T-helper 2 cell treated with Interferon-gamma antibody and Interleukin-4, amounts not matched to agents 100 ng/mL and 5 ng/mL, for 36 hours (primary cell): ENCODE results near the gene FANCG. TPM values are rescaled to one million over a fixed set of nuclear protein-coding genes. Genes with fewer than 3 reads are reported as not detected.

Experiments used
- intact Hi-C: fragments of 100-400 bp; cut with micrococcal nuclease; formaldehyde crosslinking; loops from one replicate; pipeline ENCODE4 v1.15.1; 2023
- total RNA-seq: library from RNA; stranded (reverse); gene quantifications from 2 replicates; pipeline ENCODE4 v1.2.3, GENCODE V29; 2022

FANCG gene
- total RNA-seq: 112 and 118 TPM in 2 replicates

- intact Hi-C loops: loop anchor here (1.0 to 10.0 kb wide), 5 partner anchors 7 to 525 kb away; partner anchors contain the start of genes CCL27, PIGO, STOML2 and TESK1
These were observed at the start of gene FANCG for GRCh38 chr9:35079426-35080341. FANCG (minus strand) TSS chr9:35079942; CDS start chr9:35079524, 418 bp downstream.

DNA sequence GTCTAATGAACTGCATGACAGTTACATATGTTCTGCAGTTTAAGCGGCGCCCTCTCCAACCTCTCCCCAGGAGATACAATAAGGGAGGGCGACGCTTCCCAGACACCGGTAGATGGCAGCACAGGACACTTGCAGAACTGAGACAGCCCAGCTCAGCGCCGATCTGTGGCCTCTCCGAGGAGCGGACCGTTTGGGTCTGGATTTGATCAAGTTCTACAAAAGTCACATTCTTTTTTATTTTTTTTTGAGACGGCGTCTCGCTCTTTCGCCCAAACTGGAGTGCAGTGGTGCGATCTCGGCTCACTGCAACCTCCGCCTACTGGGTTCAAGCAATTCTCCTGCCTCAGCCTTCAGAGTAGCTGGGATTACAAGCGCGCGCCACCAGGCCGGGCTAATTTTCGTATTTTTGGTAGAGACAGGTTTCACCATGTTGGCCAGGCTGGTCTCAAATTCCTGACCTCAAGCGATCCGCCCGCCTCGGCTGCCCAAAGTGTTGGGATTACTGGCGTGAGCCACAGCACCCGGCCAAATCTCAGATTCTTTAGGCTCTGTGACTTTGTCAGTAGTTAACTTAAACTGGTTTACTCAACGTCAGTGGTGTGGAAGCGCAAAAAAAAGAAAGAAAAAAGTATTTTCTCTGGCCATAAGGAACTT is 37.3 kb upstream of the FANCG start:
- intact Hi-C loops: loop anchor here (1.0 to 5.0 kb wide), 14 partner anchors 14 to 630 kb away; partner anchors contain the start of genes CCDC107, DNAJB5, GBA2 and PIGO

DNA sequence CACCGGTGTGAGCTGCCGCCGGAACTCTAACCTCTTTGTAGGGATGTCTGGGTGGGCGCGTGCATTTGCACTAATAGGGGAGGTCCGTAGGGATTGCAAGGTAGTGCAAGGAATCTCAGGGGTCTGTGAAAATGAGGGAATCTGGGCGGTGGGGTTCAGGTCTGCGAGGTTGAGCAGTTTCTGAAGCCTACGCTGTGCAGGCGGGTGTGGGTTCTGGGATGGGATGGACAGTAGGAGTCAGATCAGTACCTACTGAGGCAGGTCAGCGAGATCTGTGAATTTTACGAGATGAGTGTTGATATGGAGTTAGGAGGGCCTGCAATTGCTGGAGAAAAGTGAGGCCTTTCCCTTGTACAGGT is 36.8 kb upstream of the FANCG start:
- intact Hi-C loops: loop anchor here (1.0 to 5.0 kb wide), 14 partner anchors 13 to 631 kb away; partner anchors contain the start of genes CCDC107, DNAJB5, GBA2 and PIGO

DNA sequence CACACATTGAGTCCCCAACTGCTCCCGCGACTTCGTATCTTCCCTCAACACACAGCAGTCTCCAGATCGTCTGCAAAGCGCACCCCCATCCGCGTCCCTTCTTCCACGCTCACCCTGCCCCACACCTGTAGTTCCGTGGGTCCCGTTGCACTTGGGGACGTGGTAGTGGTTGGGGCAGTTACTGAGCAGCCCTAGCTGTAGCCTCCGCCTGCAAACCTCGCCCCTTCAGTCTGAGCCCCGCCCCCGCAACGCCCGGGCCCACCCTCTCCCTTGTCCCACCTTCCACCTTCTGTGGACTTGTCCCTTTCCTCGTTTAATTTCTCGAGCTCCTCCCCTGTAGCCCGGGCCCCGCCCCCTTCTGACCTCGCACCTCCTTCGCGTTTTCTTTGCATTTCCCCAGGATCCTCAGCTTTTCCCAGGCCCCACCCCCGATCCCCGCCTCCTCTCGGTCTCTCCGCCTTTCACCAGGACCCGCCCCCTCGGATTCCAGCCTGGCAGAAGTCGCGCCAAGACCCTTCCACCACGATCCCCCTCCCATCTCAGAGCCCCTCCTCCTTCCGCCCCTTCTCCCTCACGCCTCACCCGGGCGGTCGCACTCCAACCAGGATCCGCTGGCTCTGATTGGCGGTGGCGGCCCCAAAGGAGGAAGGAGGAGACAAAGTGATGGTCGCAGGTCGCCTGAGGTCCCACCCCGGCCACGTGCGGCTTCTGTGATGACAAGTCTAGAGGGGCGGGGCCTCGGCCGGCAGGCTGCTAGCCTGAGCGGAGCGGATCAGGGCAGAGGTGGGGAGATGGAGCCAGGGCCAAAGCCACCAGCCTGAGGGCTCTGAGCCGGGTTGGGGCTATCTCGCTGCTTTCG is 36.2 kb upstream of the FANCG start, which contains the start of gene ATOSB:
Gene ATOSB, minus strand, starts transcription at position 183 of the 859 bp plus-strand sequence. CDS start 7,588 bp downstream, outside the sequence.
- intact Hi-C loops: loop anchor here (1.0 to 5.0 kb wide), 16 partner anchors 13 to 699 kb away; partner anchors contain the start of genes CCDC107, DNAJB5, GBA2 and HINT2

- intact Hi-C loops: loop anchor here (2.0 to 5.0 kb wide), 7 partner anchors 218 to 700 kb away; partner anchors contain the start of genes CCDC107, DNAI1, FAM219A and GBA2
These were observed 35.3 kb upstream of the FANCG start for GRCh38 chr9:35114840-35115628.

DNA sequence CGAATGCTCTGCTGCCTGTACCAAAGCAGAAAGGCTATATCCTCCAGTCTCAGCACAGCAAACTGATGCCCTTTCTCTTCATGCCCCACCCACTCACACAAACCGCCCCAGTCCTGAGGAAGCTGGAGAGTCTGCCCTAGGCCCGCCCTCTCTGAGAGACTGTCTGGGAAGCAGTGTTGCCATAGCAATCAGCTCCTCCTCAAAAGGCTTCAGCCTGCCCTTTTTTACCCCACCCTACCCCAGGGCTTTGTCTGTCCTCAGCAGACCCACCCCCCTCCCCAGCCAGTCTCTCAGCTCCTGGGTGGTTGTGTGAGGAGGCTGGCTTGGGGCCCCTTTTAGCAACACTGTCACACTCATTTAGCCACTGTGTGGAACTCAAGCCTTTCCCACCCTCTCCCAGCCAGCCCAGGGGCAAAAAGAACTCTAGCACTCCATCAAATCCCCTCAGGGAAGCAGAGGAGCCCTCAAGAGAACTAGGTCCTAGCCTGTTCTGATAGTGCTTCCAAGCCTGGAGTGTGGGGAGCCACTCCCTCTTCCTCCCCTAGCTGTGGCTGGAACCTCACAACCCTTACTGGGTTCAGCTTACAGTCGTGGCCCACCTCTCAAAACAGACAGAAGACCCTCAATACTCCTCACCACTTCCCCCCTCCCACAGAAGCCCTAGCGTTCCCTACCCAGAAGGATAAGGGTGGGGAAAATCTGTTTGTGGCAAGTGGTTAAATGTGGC is 34.5 kb upstream of the FANCG start:
- intact Hi-C loops: loop anchor here (2.0 to 5.0 kb wide), 3 partner anchors 617 to 701 kb away; partner anchors contain the start of genes DNAI1, FAM219A and HINT2

- intact Hi-C loops: loop anchor here (5.0 kb wide), 1 partner anchor 655 kb away; the partner anchor contains the start of genes DNAI1 and FAM219A
These were observed 32.7 kb upstream of the FANCG start for GRCh38 chr9:35112257-35113020.

DNA sequence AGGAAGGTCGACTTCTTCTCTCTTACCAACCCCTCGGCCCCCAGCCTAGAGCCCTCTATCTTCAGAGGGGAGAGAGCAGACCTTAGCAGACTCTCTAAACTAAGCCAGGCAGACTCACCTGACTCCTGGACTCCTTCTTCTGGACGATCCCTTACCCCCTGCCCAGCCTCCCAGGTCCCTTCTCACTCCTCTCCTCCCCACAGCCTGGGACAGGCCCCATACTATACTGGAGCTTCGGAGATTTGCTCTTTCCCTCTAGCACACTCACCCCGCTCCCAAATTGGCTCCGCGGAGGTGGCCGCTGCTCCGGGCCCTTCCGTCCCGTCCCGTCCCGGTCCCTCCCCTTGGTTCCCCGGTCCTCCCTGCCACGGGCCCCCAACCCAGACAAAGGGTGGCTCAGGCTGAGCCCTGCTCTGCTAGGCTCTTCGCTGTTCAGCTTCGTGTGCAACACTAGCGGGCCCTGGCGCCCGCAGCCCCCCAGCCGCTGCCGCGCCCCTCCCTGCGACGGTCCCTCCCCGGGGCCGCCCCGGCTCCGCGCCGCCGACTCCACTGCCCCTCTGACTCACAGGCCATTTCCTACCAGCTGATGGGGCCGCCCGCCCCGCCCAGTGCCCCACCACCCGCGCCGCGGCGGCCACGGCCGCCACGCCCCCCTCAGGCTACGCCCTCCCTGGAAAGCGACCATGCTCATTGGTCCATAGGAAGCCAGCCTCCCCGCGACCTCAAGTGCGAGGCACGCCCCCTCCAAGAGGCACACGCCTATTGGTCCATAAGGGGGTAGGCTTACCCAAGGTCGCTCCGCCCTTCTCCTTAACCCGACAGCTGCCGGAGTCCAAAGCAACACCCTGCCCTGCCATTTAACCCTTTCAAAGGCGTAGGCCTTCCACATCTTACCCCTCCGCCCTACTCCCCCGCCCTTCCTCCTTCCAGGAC is 31.5 kb upstream of the FANCG start:
- intact Hi-C loops: loop anchor here (1.0 to 5.0 kb wide), 6 partner anchors 8 to 654 kb away; partner anchors contain the start of genes DNAI1, FAM219A, PIGO and STOML2

GRCh38 chr9:35110327-35110761 is 30.6 kb upstream of the FANCG start:
- intact Hi-C loops: loop anchor here (2.0 to 5.0 kb wide), 2 partner anchors 494 to 653 kb away; partner anchors contain the start of genes DNAI1, FAM219A and TESK1

DNA sequence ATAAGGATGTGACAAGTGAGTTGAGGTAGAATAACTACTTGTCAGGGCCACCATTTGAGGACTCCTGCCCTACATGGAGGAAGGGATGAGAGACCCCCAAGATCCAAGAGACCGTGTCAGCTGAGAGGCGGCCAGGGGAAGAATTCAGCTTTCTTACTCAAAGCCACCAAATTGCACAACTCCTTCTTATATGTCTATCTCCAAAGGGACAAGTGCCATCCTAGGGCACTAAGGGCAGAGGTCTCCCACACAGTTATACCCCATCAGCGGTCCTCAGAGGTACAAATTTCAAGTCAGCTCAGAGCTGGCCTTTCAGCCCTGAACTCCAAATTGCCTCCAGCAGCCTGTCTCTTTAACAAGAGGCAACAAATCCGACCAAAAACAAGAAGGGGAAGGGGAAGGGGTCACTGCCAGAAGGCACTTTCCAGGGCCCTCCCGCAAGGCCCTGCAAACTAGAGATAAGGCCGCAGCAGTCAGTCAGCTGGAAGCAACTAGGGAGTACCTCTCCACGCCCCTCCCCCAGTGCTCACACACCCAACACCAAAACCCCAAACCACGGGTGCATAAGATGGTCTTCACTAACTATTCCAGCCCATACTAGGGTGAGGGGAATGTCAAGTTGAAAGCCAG is 29.3 kb upstream of the FANCG start:
- intact Hi-C loops: no loop called here

DNA sequence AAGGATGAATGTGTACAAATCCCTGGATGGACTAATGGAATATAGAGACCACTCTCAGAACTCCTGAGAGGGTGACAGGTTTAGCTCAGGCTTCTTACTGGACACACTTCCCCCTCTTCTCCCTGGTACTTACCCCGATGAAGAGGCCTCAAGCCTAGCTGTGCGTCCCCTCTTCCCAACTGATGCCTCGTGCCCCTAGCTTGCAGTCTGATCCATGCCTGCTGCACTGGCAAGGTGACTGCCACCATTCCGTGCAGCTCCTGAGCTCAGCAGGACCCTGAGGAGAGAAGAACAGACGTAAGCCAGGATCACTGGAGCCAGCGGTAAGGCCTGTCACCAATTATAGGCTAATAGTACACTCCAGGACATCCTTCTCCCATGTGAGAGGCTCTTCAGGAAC is 28.7 kb upstream of the FANCG start:
- intact Hi-C loops: no loop called here

DNA sequence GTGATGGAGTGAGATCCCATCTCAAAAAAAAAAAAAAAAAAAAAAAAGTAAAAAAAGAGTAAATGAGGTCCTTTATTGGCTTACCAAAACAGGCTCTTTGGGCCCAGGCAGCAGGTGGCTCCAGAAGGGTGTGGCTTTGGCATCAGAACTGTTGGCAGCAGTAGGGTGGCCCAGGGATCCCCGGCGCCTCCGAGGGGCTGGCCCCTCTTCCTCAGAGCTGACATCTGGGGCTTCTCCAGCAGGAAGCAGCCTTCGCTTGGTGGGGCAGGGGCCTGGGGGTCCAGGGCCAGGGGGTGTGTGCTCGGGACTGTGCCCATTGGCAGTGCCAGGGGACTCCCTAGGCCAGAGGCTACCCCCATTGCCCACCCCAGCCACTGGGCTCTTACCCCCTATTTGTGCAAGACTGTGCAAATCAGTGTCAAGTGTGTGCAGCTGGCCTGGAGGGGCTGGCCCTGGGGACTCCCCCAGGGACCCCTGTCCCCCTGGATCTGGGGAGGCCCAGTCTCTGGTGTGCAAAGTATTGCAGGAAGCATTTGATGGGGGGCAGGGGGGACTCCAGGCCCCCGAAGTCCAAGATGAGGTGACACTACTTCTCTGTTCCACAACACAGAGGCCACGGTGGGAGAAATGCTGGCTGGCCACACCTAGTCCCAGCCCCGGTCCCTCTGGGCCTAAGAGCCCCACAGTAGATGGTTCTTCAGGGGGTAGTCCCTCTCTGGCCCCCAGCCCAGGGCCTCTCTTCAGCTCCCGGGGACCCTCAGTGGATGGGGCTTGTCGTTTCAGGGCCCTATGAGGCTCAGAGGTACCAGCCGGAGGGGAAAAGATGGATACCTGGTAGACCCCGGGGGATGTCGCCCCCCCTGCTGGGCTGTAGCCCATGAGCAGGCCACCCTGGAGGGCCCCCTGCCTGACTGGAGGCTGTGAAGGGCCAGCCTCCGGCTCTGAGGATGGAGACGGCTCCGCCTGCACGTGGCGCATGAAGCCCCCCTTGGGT is 27.9 kb upstream of the FANCG start:
- intact Hi-C loops: no loop called here

GRCh38 chr9:35106343-35106730 is 26.6 kb upstream of the FANCG start:
- intact Hi-C loops: no loop called here

- intact Hi-C loops: no loop called here
These were observed 26.0 kb upstream of the FANCG start for GRCh38 chr9:35105571-35106342.

- intact Hi-C loops: no loop called here
These were observed 25.4 kb upstream of the FANCG start for GRCh38 chr9:35105126-35105525.
